Measurements from ENCODE around the gene ZCCHC4. TPM values are rescaled to one million over a fixed set of nuclear protein-coding genes. Genes with fewer than 3 reads are reported as not detected.
A peak's percentile ranks its signal among the peaks of the same experiment; 100 is the strongest.

ZCCHC4 gene
- total RNA-seq, 4 donors from 2014 or later, result 5.6 to 13.9 (median 10.0) TPM

DNA sequence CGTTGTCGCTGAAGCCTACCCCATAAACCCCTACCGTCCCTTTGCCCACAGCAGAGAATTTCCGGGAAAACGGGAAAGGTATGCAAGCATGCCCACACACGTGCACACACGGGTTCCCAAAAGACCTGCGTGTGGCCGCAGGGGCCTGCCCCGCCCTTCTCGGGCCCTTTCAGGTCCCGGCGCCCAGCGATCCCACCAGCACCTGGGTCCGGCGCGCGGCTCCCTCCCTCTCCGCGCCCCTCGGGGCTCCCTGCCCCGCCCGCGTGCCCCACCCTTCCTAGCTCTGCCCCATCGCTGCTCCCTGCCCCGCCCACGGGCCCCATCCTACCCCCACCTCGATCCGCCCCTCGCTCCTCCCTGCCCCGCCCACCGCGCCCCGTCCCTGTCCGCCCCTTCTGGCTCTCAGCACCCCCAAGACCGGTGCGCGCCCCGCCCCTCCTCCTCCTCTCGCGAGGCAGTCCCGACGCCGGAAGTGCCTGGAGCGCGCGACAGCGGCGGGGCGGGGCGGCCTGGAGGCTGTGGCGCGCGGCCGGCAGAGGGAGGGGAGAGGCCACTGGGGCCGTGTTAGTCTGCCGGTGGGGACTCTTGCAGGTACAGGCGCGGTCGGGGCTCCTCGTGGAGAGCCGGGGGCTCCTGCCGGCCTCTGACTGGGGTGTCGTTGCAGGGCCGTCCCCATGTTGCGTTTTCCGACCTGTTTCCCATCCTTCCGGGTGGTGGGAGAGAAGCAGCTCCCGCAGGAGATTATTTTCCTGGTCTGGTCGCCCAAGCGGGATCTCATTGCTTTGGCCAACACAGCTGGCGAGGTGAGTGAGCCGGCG, 64.4 kb downstream of the ZCCHC4 start, which contains the start of gene ANAPC4:
ANAPC4 (plus strand) TSS at position 510 of the 818 bp plus-strand sequence; CDS start at position 675, 165 bp downstream.
- peak in 2 of 4 donors; percentile 19 to 73 for TF ChIP-seq POLR2A (IDR thresholded peaks at IDR 0.05)
- peak in 4 of 6 experiments; percentile 15 to 28 (median 22) for TF ChIP-seq CTCF (IDR thresholded peaks at IDR 0.05)
- intact Hi-C loops (cut with DNase I), result no loop called here
- no peaks in the 10 kb centered on the region for H3K9me3 ChIP-seq
- peak within 1 kb of the TSS; percentile 81 to 95 (median 94) for H3K4me3 ChIP-seq
- peaks cover 0 to 16% (median 0%) of the 10 kb centered on the region in 3 donors for H3K36me3 ChIP-seq
- DNase-seq, result peak; percentile 87
- H3K27ac ChIP-seq, result peak within 1 kb of the TSS; percentile 85 to 91 (median 87)
- H3K4me1 ChIP-seq, result peaks cover 8 to 33% (median 10%) of the 10 kb centered on the region in 3 donors
- no peaks in the 10 kb centered on the region for H3K27me3 ChIP-seq
- WGBS, 2 donors, result 0 to 2% methylated on average over 8 to 16 of the region's 74 CpGs

DNA sequence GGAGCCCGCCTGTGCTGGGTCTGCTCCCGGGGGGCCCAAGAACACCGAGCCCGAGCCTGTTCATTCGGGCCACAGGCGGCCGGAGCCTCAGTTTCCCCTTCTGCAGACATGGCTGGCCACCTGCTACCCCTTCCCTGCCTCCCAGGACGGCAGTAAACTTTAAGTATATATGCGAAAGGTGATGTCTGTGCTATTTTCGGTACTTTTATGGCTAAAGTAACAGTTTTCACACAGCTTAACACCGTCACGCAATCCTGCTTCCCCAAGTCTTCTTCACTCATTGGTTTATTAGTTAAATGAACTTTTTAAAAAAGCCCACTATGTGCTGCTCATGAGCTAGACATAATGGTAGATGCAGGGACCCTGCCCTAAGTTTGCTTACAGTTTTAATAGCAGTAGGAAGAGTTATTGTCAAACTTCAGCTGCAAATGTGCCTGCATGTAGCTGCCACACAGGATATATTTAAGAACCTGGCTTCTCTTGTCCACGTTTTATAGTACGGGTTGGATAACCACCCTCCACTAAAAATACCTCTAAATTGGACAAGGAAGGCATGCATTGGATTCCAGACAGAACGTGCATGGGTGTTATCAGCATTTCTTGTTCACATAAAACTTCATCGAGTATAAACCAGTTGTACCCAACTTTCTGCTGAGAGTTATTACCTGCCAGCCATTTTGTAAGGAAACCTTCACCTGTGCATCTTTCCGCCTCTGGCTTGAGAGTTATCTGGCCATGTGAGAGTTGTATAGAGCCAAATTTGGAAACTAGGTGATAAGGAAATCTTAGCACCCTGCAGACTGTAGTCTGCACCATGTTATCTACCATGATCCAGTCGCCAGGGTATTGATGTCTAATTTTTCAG, 65.2 kb downstream of the ZCCHC4 start:
- no peak for DNase-seq
- Histone ChIP-seq H3K4me1 (peaks cover 8 to 33% (median 10%) of the 10 kb centered on the region in 3 donors), H3K27ac (peak overlapping the region; percentile 85 to 91 (median 87)), H3K9me3 (no peaks in the 10 kb centered on the region), H3K4me3 (peak overlapping the region; percentile 81 to 95 (median 94)), H3K27me3 (no peaks in the 10 kb centered on the region), H3K36me3 (peaks cover 0 to 22% (median 0%) of the 10 kb centered on the region in 3 donors)
- TF ChIP-seq CTCF (IDR thresholded peaks at IDR 0.05) (no peak), POLR2A (IDR thresholded peaks at IDR 0.05) (no peak)
- 13 to 22% methylated on average over 13 to 18 of the region's 18 CpGs for WGBS, 2 donors
- intact Hi-C loops (cut with DNase I), result no loop called here

DNA sequence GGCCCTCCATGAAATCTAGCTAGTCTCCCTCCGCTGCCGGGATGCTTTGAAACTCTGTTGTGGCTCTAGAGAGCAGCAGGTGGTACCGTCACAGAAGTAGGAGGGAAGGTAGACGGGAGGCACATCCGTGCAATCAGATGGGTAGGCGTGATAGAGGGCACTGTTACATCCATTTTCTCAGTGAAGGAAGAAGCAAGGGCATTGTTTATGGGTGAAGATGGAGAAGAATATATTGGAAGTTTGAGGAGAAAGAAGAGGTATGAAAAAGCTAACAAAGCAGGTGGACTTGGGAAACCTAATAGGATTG, 65.8 kb downstream of the ZCCHC4 start:
- no peak overlapping the region for H3K27ac ChIP-seq
- 85 to 91% methylated on average over 4 of the region's 6 CpGs for WGBS, 2 donors
- peaks cover 0 to 28% (median 0%) of the 10 kb centered on the region in 3 donors for H3K36me3 ChIP-seq
- no peak for DNase-seq
- no peaks in the 10 kb centered on the region for H3K27me3 ChIP-seq
- peaks cover 8 to 33% (median 10%) of the 10 kb centered on the region in 3 donors for H3K4me1 ChIP-seq
- peak overlapping the region in 3 of 4 donors; percentile 94 to 95 (median 95) for H3K4me3 ChIP-seq
- no peak for TF ChIP-seq POLR2A (IDR thresholded peaks at IDR 0.05)
- no peak for TF ChIP-seq CTCF (IDR thresholded peaks at IDR 0.05)
- intact Hi-C loops (cut with DNase I), result no loop called here
- no peaks in the 10 kb centered on the region for H3K9me3 ChIP-seq

DNA sequence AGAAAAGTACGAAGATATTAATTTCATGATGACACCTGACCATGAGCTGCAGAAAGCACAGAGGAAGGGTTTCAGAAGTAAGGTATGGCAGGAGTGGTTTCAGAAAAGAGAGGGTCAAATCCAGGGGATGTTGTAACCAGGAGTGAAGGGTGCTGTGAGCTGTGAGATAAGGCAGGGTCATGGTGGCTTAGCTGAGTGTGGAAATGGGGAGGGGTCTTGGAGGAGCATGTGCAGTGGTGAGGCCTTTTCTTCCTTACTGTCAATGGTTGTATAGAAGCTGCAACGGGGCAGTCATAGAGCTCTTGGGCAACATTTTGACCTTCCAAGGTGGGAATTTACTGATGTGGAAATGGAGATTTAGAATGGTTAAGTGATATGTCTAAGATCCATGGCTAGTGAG, 67.0 kb downstream of the ZCCHC4 start:
- intact Hi-C loops (cut with DNase I), result no loop called here
- Histone ChIP-seq H3K27me3 (no peaks in the 10 kb centered on the region), H3K36me3 (peaks cover 0 to 40% (median 7%) of the 10 kb centered on the region in 3 donors), H3K27ac (no peak overlapping the region), H3K4me3 (no peak overlapping the region), H3K4me1 (peaks cover 8 to 33% (median 10%) of the 10 kb centered on the region in 3 donors), H3K9me3 (no peaks in the 10 kb centered on the region)
- TF ChIP-seq POLR2A (IDR thresholded peaks at IDR 0.05), result no peak
- TF ChIP-seq CTCF (IDR thresholded peaks at IDR 0.05), result no peak
- DNase-seq, result no peak
- WGBS, 2 donors, result 85 to 94% methylated on average over 2 of the region's 2 CpGs

All from esophagus squamous epithelium (tissue), 5 donors.